Measurements from ENCODE around the gene MGAT1.

- TF ChIP-seq, protein P1, sequence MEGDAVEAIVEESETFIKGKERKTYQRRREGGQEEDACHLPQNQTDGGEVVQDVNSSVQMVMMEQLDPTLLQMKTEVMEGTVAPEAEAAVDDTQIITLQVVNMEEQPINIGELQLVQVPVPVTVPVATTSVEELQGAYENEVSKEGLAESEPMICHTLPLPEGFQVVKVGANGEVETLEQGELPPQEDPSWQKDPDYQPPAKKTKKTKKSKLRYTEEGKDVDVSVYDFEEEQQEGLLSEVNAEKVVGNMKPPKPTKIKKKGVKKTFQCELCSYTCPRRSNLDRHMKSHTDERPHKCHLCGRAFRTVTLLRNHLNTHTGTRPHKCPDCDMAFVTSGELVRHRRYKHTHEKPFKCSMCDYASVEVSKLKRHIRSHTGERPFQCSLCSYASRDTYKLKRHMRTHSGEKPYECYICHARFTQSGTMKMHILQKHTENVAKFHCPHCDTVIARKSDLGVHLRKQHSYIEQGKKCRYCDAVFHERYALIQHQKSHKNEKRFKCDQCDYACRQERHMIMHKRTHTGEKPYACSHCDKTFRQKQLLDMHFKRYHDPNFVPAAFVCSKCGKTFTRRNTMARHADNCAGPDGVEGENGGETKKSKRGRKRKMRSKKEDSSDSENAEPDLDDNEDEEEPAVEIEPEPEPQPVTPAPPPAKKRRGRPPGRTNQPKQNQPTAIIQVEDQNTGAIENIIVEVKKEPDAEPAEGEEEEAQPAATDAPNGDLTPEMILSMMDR (IDR thresholded peaks at IDR 0.05): no peak
- TF ChIP-seq POLR2A (IDR thresholded peaks at IDR 0.05) (no peak), POLR2AphosphoS5 (IDR thresholded peaks at IDR 0.05) (no peak)
Measured at GRCh38 chr5:180769821-180770220, 32.8 kb downstream of the MGAT1 start.

All from gastroesophageal sphincter (tissue), 3 donors.